Neural progenitor cell (in vitro differentiated cells): ENCODE results near the gene PAX7. TPM values are rescaled to one million over a fixed set of nuclear protein-coding genes. Genes with fewer than 3 reads are reported as not detected.
A peak's percentile ranks its signal among the peaks of the same experiment; 100 is the strongest.

Experiments
- DNase-seq: peaks from one replicate; pipeline ENCODE4 v3.0.0-alpha.2; 2016; ENCODE audit warnings: low spot score
- H2AFZ ChIP-seq: fragments of 200-600 bp; sonication (generic); replicated peaks from 2 replicates; pipeline ENCODE4 v1.6.1; 2016; ENCODE audit warnings: antibody characterized with exemption
- H3F3A ChIP-seq: fragments of 200-600 bp; sonication (generic); 2 replicates; pipeline ENCODE4 v1.6.1; 2016; ENCODE audit warnings: antibody characterized with exemption, low read depth
- H3K27ac ChIP-seq: fragments of 200-600 bp; sonication (generic); 2 replicates; pipeline ENCODE4 v1.5.1; 2016; ENCODE audit warnings: mild to moderate bottlenecking
- H3K27me3 ChIP-seq: fragments of 200-600 bp; sonication (generic); 2 replicates; pipeline ENCODE4 v1.6.1; 2016; ENCODE audit warnings: mild to moderate bottlenecking, moderate library complexity
- H3K36me3 ChIP-seq: fragments of 200-600 bp; sonication (generic); 2 replicates; pipeline ENCODE4 v1.5.1; 2016
- H3K4me1 ChIP-seq: fragments of 200-600 bp; sonication (generic); 2 replicates; pipeline ENCODE4 v1.6.1; 2016; ENCODE audit warnings: mixed run types
- H3K4me2 ChIP-seq: fragments of 200-600 bp; sonication (generic); 2 replicates; pipeline ENCODE4 v1.6.1; 2016
- H3K4me3 ChIP-seq: fragments of 200-600 bp; sonication (generic); 2 replicates; pipeline ENCODE4 v1.5.1; 2016
- H3K79me2 ChIP-seq: fragments of 200-600 bp; sonication (generic); 2 replicates; pipeline ENCODE4 v1.6.1; 2016; ENCODE audit warnings: low read depth
- H3K9ac ChIP-seq: fragments of 200-600 bp; sonication (generic); 2 replicates; pipeline ENCODE4 v1.6.1; 2016
- H3K9me3 ChIP-seq: fragments of 200-600 bp; sonication (generic); 2 replicates; pipeline ENCODE4 v1.5.1; 2016; ENCODE audit warnings: low read depth
- H4K20me1 ChIP-seq: fragments of 200-600 bp; sonication (generic); 2 replicates; pipeline ENCODE4 v1.6.1; 2016; ENCODE audit warnings: low read depth
- H3K27ac Mint-ChIP-seq: 3 replicates; pipeline ENCODE4 v1.8.0; 2021; ENCODE audit warnings: mixed read lengths
- H3K27me3 Mint-ChIP-seq: 2 replicates; pipeline ENCODE4 v1.8.0; 2022; ENCODE audit warnings: low read depth, mild to moderate bottlenecking, inconsistent platforms, moderate library complexity, mixed read lengths; ENCODE audit not compliant: insufficient read depth
- H3K36me3 Mint-ChIP-seq: 3 replicates; pipeline ENCODE4 v1.8.0; 2021; ENCODE audit warnings: mixed read lengths
- H3K4me1 Mint-ChIP-seq: 3 replicates; pipeline ENCODE4 v1.8.0; 2021; ENCODE audit warnings: mixed read lengths
- H3K4me3 Mint-ChIP-seq: 3 replicates; pipeline ENCODE4 v1.8.0; 2021; ENCODE audit warnings: mild to moderate bottlenecking, moderate library complexity, mixed read lengths
- H3K9me3 Mint-ChIP-seq: 3 replicates; pipeline ENCODE4 v1.8.0; 2020; ENCODE audit warnings: mixed read lengths
- EZH2 ChIP-seq: fragments of 200-600 bp; sonication (generic); IDR thresholded peaks from 2 replicates; pipeline ENCODE4 v1.6.1; 2017; ENCODE audit warnings: antibody characterized with exemption, mild to moderate bottlenecking, moderate library complexity
- EZH2phosphoT487 ChIP-seq: fragments of 200-600 bp; sonication (generic); IDR thresholded peaks from 2 replicates; pipeline ENCODE4 v1.6.1; 2017; ENCODE audit warnings: antibody characterized with exemption
- total RNA-seq: library from RNA; depleted of rRNA; stranded (reverse); fragments of >200 nt; gene quantifications from 2 replicates; pipeline ENCODE4 v1.2.3, GENCODE V29; 2015; ENCODE audit warnings: low replicate concordance
- TF ChIP-seq, protein P1 (sequence below): fragments of 200-600 bp; sonication (generic); IDR thresholded peaks from 2 replicates; pipeline ENCODE4 v1.5.1; 2017; ENCODE audit warnings: antibody characterized with exemption, mild to moderate bottlenecking

The PAX7 gene
- total RNA-seq, 1 donor from 2014 or later, result 0.06 TPM

DNA sequence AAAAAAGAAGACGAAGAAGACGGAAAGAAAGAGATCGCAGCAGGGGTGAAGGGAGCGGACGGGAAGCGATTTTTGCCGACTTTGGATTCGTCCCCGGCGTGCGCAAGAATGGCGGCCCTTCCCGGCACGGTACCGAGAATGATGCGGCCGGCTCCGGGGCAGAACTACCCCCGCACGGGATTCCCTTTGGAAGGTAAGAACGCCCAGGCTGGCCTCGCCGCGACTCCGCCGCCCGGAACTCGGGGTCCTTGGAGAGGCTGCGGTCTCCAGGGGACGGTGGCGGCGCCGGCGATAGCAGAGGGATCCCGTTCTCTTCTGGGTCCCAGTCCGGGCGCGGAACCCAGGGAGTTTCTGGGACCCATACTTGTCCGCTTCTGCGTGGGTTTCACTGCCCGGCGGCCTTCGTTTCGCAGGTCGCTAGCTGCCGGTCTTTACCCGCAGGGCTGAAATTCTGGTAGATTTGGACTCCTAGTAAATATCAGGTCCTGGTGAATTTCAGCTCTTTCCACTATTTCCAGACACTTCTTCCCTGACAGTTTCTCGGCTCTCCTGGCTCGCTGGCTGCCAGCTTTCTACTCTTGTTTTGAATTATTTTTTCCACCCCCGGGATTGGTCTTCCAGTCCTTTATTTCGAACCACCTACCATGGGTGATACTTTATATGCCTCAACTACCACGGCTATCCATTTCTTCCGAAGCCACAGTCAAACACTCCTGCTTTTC, 1.0 kb downstream of the PAX7 start:
- peaks cover 100% of the 10 kb centered on the region for H3K27me3 ChIP-seq
- peaks cover 90% of the 10 kb centered on the region for H4K20me1 ChIP-seq
- Mint-ChIP-seq H3K4me3 (peak overlapping the region; percentile 89), H3K27me3 (peaks cover 67% of the 10 kb centered on the region), H3K27ac (no peak overlapping the region), H3K36me3 (peaks cover 4% of the 10 kb centered on the region), H3K9me3 (no peaks in the 10 kb centered on the region), H3K4me1 (peaks cover 81% of the 10 kb centered on the region)
- no peaks in the 10 kb centered on the region for H3K79me2 ChIP-seq
- H3K9me3 ChIP-seq, result no peaks in the 10 kb centered on the region
- no peak overlapping the region for H3K9ac ChIP-seq
- peaks cover 58% of the 10 kb centered on the region for H3K4me1 ChIP-seq
- peak overlapping the region; percentile 83 for H3K4me2 ChIP-seq
- H3F3A ChIP-seq, result peaks cover 52% of the 10 kb centered on the region
- TF ChIP-seq, protein P1, sequence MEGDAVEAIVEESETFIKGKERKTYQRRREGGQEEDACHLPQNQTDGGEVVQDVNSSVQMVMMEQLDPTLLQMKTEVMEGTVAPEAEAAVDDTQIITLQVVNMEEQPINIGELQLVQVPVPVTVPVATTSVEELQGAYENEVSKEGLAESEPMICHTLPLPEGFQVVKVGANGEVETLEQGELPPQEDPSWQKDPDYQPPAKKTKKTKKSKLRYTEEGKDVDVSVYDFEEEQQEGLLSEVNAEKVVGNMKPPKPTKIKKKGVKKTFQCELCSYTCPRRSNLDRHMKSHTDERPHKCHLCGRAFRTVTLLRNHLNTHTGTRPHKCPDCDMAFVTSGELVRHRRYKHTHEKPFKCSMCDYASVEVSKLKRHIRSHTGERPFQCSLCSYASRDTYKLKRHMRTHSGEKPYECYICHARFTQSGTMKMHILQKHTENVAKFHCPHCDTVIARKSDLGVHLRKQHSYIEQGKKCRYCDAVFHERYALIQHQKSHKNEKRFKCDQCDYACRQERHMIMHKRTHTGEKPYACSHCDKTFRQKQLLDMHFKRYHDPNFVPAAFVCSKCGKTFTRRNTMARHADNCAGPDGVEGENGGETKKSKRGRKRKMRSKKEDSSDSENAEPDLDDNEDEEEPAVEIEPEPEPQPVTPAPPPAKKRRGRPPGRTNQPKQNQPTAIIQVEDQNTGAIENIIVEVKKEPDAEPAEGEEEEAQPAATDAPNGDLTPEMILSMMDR, result no peak
- TF ChIP-seq EZH2, result peak; percentile 94
- peak; percentile 94 for TF ChIP-seq EZH2phosphoT487
- no peaks in the 10 kb centered on the region for H3K36me3 ChIP-seq
- peak overlapping the region; percentile 10 for H2AFZ ChIP-seq
- no peak overlapping the region for H3K27ac ChIP-seq
- peak overlapping the region; percentile 44 for H3K4me3 ChIP-seq
- DNase-seq, result peak; percentile 74

DNA sequence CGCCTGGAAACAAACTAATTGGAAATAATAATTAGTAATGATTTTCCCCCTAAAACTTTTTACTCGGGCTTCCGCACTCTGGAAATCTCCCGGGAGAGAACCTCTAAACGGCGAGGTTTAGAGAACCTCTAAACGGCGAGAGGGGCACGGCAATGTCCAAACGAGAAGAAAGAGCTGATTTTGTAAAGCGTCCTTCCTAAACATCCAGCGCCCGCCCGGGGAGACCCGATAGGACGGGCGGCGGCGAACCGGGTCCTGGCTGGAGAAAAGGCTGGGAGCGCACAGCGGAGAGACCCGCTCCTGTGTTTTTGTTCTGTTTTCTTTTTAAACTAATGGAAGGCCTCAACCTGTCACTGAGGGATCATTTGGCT, 1.6 kb downstream of the PAX7 start:
- TF ChIP-seq, protein P1, result no peak
- TF ChIP-seq EZH2, result peak; percentile 95
- TF ChIP-seq EZH2phosphoT487, result peak; percentile 57
- Mint-ChIP-seq H3K36me3 (peaks cover 4% of the 10 kb centered on the region), H3K27me3 (peaks cover 72% of the 10 kb centered on the region), H3K4me3 (peak overlapping the region; percentile 89), H3K27ac (no peak overlapping the region), H3K4me1 (peaks cover 80% of the 10 kb centered on the region), H3K9me3 (no peaks in the 10 kb centered on the region)
- H3K79me2 ChIP-seq, result no peaks in the 10 kb centered on the region
- peak; percentile 66 for DNase-seq
- peaks cover 52% of the 10 kb centered on the region for H3F3A ChIP-seq
- H3K36me3 ChIP-seq, result no peaks in the 10 kb centered on the region
- H3K4me3 ChIP-seq, result peak overlapping the region; percentile 44
- H3K4me1 ChIP-seq, result peaks cover 58% of the 10 kb centered on the region
- no peak overlapping the region for H3K9ac ChIP-seq
- peaks cover 100% of the 10 kb centered on the region for H3K27me3 ChIP-seq
- H4K20me1 ChIP-seq, result peaks cover 93% of the 10 kb centered on the region
- H2AFZ ChIP-seq, result no peak overlapping the region
- peak overlapping the region; percentile 83 for H3K4me2 ChIP-seq
- H3K9me3 ChIP-seq, result no peaks in the 10 kb centered on the region
- no peak overlapping the region for H3K27ac ChIP-seq

DNA sequence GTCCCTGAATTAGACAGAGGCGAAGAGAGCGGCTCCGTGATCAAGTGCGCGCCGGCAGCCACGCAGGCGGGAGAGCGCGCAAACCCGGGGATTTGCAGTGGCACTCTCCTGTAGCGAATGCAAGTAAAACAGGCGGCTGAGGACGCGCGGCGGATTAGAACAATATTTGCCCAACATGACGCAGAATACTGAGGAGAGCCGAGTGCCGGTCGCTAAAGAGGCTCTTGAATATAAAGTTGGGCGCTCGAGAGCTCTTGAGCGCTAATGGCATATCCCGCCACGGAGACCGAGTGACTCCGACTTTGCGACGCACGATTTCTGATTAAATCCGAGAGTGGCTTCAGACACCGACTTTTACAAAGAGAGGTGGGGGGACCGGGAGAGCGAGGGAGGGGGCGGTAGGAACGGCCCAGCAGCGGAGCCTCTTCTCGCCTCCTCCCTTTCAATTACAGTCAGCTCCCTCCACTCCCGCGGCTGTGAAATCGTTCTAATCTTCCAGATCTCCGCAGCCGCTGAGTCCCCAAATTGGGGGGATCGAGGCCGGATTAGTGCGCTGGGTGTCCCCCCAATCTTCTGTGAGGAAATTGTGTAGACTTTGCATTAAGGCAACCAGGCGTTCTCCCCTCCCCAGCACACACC, 2.3 kb downstream of the PAX7 start:
- H3K27me3 ChIP-seq, result peaks cover 100% of the 10 kb centered on the region
- peak; percentile 80 for DNase-seq
- H3F3A ChIP-seq, result peaks cover 52% of the 10 kb centered on the region
- no peak overlapping the region for H3K9ac ChIP-seq
- Mint-ChIP-seq H3K4me3 (peak overlapping the region; percentile 89), H3K27ac (no peak overlapping the region), H3K36me3 (peaks cover 4% of the 10 kb centered on the region), H3K4me1 (peaks cover 79% of the 10 kb centered on the region), H3K27me3 (peaks cover 78% of the 10 kb centered on the region), H3K9me3 (no peaks in the 10 kb centered on the region)
- no peak overlapping the region for H2AFZ ChIP-seq
- TF ChIP-seq, protein P1, result no peak
- TF ChIP-seq EZH2 (peak; percentile 90), EZH2phosphoT487 (peak; percentile 80)
- peaks cover 93% of the 10 kb centered on the region for H4K20me1 ChIP-seq
- no peaks in the 10 kb centered on the region for H3K9me3 ChIP-seq
- H3K4me2 ChIP-seq, result peak overlapping the region; percentile 83
- H3K4me1 ChIP-seq, result peaks cover 58% of the 10 kb centered on the region
- no peak overlapping the region for H3K27ac ChIP-seq
- H3K36me3 ChIP-seq, result no peaks in the 10 kb centered on the region
- no peaks in the 10 kb centered on the region for H3K79me2 ChIP-seq
- peak overlapping the region; percentile 17 for H3K4me3 ChIP-seq
